IMR-90 (cell line): ENCODE data around the gene CACNA2D4. TPM values are rescaled to one million over a fixed set of nuclear protein-coding genes. Genes with fewer than 3 reads are reported as not detected.

Experiments used
- ATAC-seq: fragments of 200-7000 bp; cut with Tn5 transposase; 2 replicates; pipeline ENCODE4 v1.9.1; 2020; ENCODE audit warnings: low read depth, mild to moderate bottlenecking, moderate library complexity
- BruUV-seq: library from RNA; stranded (reverse); fragments of 400-500 nt; replicated peaks from 2 replicates; lab custom pipeline; 2021; lab: Mats Ljungman, UMichigan
- CTCF ChIA-PET: fragments of 300-600 bp; formaldehyde crosslinking; extraction: SDS; loops from one replicate; lab custom pipeline; 2021; ENCODE audit warnings: antibody characterized with exemption; lab: Yijun Ruan, JAX
- POLR2A ChIA-PET: fragments of 300-600 bp; sonication (Branson Sonifier 250); formaldehyde crosslinking; loops from one replicate; lab custom pipeline; 2022; ENCODE audit warnings: antibody characterized with exemption; ENCODE audit not compliant: unreplicated experiment; lab: Charles Lee
- DNase-seq: peaks from one replicate; pipeline ENCODE4 v3.0.0; 2013
- H2AFZ ChIP-seq: replicated peaks from 2 replicates; pipeline ENCODE3; 2013; ENCODE audit warnings: low read length, mild to moderate bottlenecking; ENCODE audit not compliant: poor library complexity
- H2AK5ac ChIP-seq: 2 replicates; pipeline ENCODE4 v1.6.1; 2013; ENCODE audit warnings: low read depth, low read length, inconsistent platforms
- H2AK9ac ChIP-seq: replicated peaks from 2 replicates; pipeline ENCODE3; 2013; ENCODE audit warnings: mild to moderate bottlenecking, low read depth, low read length, moderate library complexity; ENCODE audit not compliant: poor library complexity
- H2BK120ac ChIP-seq: 2 replicates; pipeline ENCODE4 v1.6.1; 2013; ENCODE audit warnings: low read depth, low read length, inconsistent platforms
- H2BK15ac ChIP-seq: 3 replicates; pipeline ENCODE4 v1.6.1; 2013; ENCODE audit warnings: low read depth, low read length, inconsistent platforms
- H2BK20ac ChIP-seq: 2 replicates; pipeline ENCODE4 v1.6.1; 2013; ENCODE audit warnings: low read depth, mild to moderate bottlenecking, inconsistent platforms, low read length, moderate library complexity
- H2BK5ac ChIP-seq: 2 replicates; pipeline ENCODE4 v1.6.1; 2013; ENCODE audit warnings: mild to moderate bottlenecking, low read depth, low read length, inconsistent platforms; ENCODE audit not compliant: poor library complexity, severe bottlenecking
- H3K14ac ChIP-seq: replicated peaks from 2 replicates; pipeline ENCODE4 v1.6.1; 2013; ENCODE audit warnings: low read depth, low read length, inconsistent platforms
- H3K18ac ChIP-seq: 2 replicates; pipeline ENCODE4 v1.6.1; 2013; ENCODE audit warnings: low read depth, low read length, control low read depth
- H3K23ac ChIP-seq: 2 replicates; pipeline ENCODE4 v1.6.1; 2013; ENCODE audit warnings: low read depth, low read length, inconsistent platforms
- H3K27ac ChIP-seq: 2 replicates; pipeline ENCODE4 v1.5.1; 2013; ENCODE audit warnings: mild to moderate bottlenecking, control low read depth, low read length; ENCODE audit not compliant: insufficient read depth
- H3K27me3 ChIP-seq: 2 replicates; pipeline ENCODE4 v1.6.1; 2013; ENCODE audit warnings: low read length; ENCODE audit not compliant: control insufficient read depth, insufficient read depth
- H3K36me3 ChIP-seq: 2 replicates; pipeline ENCODE4 v1.6.1; 2013; ENCODE audit warnings: low read length, mixed read lengths; ENCODE audit not compliant: control insufficient read depth, insufficient read depth
- H3K4ac ChIP-seq: 2 replicates; pipeline ENCODE4 v1.6.1; 2013; ENCODE audit warnings: low read depth, low read length, inconsistent platforms
- H3K4me1 ChIP-seq: 2 replicates; pipeline ENCODE4 v1.6.1; 2013; ENCODE audit warnings: low read length, mixed read lengths; ENCODE audit not compliant: control insufficient read depth, insufficient read depth
- H3K4me2 ChIP-seq: 2 replicates; pipeline ENCODE4 v1.6.1; 2013; ENCODE audit warnings: low read depth, mild to moderate bottlenecking, control low read depth, low read length, moderate library complexity
- H3K4me3 ChIP-seq: 2 replicates; pipeline ENCODE4 v1.5.1; 2013; ENCODE audit warnings: low read depth, mild to moderate bottlenecking, control low read depth, low read length, moderate library complexity; ENCODE audit not compliant: insufficient read depth
- H3K56ac ChIP-seq: 2 replicates; pipeline ENCODE4 v1.6.1; 2013; ENCODE audit warnings: low read length, inconsistent platforms; ENCODE audit not compliant: insufficient read depth; ENCODE audit errors: extremely low read depth
- H3K79me1 ChIP-seq, 2 experiments: 2 replicates each; pipeline ENCODE4 v1.6.1; 2013; ENCODE audit warnings: low read length in 2 of 2, inconsistent platforms in 1 of 2, low read depth in 1 of 2
- H3K9ac ChIP-seq: 2 replicates; pipeline ENCODE4 v1.6.1; 2013; ENCODE audit warnings: low read depth, low read length, control low read depth
- H3K9me1 ChIP-seq: 2 replicates; pipeline ENCODE4 v1.6.1; 2013; ENCODE audit warnings: low read length, inconsistent platforms; ENCODE audit not compliant: insufficient read depth
- H3K9me3 ChIP-seq: 2 replicates; pipeline ENCODE4 v1.6.1; 2013; ENCODE audit warnings: low read length; ENCODE audit not compliant: control insufficient read depth, insufficient read depth
- H4K20me1 ChIP-seq: 2 replicates; pipeline ENCODE4 v1.6.1; 2013; ENCODE audit warnings: low read length, inconsistent platforms; ENCODE audit not compliant: insufficient read depth
- H4K5ac ChIP-seq: 2 replicates; pipeline ENCODE4 v1.6.1; 2013; ENCODE audit warnings: mild to moderate bottlenecking, low read depth, low read length, control low read depth
- H4K8ac ChIP-seq, 2 experiments: 2 replicates each; pipeline ENCODE4 v1.6.1; 2013; ENCODE audit warnings: low read depth in 2 of 2, low read length in 2 of 2, control low read depth in 1 of 2, inconsistent platforms in 1 of 2
- H4K91ac ChIP-seq: 2 replicates; pipeline ENCODE4 v1.6.1; 2013; ENCODE audit warnings: low read depth, low read length, inconsistent platforms; ENCODE audit not compliant: insufficient read depth
- CHD1 ChIP-seq: IDR thresholded peaks from 2 replicates; pipeline ENCODE4 v1.6.1; 2012; ENCODE audit warnings: low read depth, low read length, improper control_type of control experiment
- FOS ChIP-seq: fragments of 150-350 bp; IDR thresholded peaks from 2 replicates; pipeline ENCODE4 v1.6.1; 2016; ENCODE audit warnings: low read depth, low read length
- POLR2A ChIP-seq: IDR thresholded peaks from 2 replicates; pipeline ENCODE4 v1.6.1; 2012; ENCODE audit warnings: mild to moderate bottlenecking, low read depth, low read length
- WGBS, 2 experiments: methylation state at CpG; one replicate each; pipeline versions ENCODE4 v1.1.5 to v1.1.7; 2013; ENCODE audit warnings: missing lambda C conversion rate in 2 of 2; ENCODE audit not compliant: insufficient read length in 1 of 2; ENCODE audit errors: extremely low coverage in 2 of 2; 5-methylcytosine and 5-hydroxymethylcytosine counted together
- dilution Hi-C: fragments of 300-500 bp; cut with HindIII; formaldehyde crosslinking; loops from one replicate; pipeline ENCODE4 v1.14.3; 2018; ENCODE audit warnings: low sequenced_read_pairs; ENCODE audit not compliant: unreplicated experiment
- in situ Hi-C: fragments of 300-500 bp; cut with MboI; formaldehyde crosslinking; loops from 3 replicates; pipeline ENCODE4 v1.14.3; 2019; ENCODE audit warnings: low sequenced_read_pairs, inconsistent platforms, mixed read lengths
- intact Hi-C: fragments of 100-400 bp; cut with micrococcal nuclease; formaldehyde crosslinking; loops from 2 replicates; pipeline ENCODE4 v1.10.0; 2022
- polyA plus RNA-seq, 3 experiments: library from polyadenylated mRNA; depleted of rRNA; stranded (reverse); fragments of >200 nt; gene quantifications; 2 replicates each; pipeline ENCODE4 v1.2.3, GENCODE V29; 2012; ENCODE audit warnings: low replicate concordance in 1 of 3
- total RNA-seq: library from RNA; depleted of rRNA; stranded (reverse); fragments of >200 nt; gene quantifications from 2 replicates; pipeline ENCODE4 v1.2.3, GENCODE V29; 2012
- TF ChIP-seq, protein P1 (sequence below): conservative IDR thresholded peaks from 2 replicates; pipeline ENCODE4 v1.5.1; 2012; ENCODE audit warnings: mild to moderate bottlenecking, low read depth, low read length, improper control_type of control experiment

Gene CACNA2D4
- total and polyA plus RNA-seq, 2 of the 4 experiments (the other 2 are of a cell fraction): 0.18 to 0.22 TPM

DNA sequence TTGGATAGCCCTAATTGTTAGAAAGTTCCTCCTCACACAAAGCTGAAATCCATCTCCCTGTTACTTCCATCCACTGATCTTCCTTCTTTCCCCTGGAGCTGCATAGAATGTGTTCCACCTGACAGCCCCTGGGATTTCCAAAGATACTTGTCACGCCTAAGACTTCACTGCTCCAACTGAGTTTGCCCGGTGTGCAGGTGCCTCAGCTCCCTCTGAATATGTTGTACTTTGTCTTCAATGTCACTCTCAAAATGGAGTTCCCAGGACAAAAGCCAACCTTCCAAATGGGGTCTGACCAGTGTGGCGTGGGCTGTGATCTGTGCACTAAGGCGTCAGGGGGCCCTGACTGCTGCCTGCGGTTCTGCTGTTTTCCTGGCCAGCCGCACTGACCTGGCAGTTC is 42.8 kb downstream of the CACNA2D4 start:
- ChIA-PET POLR2A (no interaction called here), CTCF (no interaction called here)
- Histone ChIP-seq H4K5ac (no peak overlapping the region), H2AK9ac (no peak overlapping the region), H4K91ac (no peak overlapping the region), H3K79me1 (no peaks in the 10 kb centered on the region), H2BK5ac (no peak overlapping the region), H2BK20ac (no peak overlapping the region), H3K27me3 (peaks cover 57% of the 10 kb centered on the region), H4K20me1 (no peaks in the 10 kb centered on the region), H4K8ac (no peak overlapping the region), H3K18ac (no peak overlapping the region), H3K9me1 (peaks cover 5% of the 10 kb centered on the region; the same call in 1 of the 2 replicates), H3K4ac (no peak overlapping the region), H3K27ac (no peak overlapping the region), H3K9ac (no peak overlapping the region), H2BK15ac (no peak overlapping the region), H3K9me3 (no peaks in the 10 kb centered on the region; the same call in 1 of the 2 replicates), H3K4me1 (no peaks in the 10 kb centered on the region), H3K4me2 (no peak overlapping the region), H3K4me3 (no peak overlapping the region), H3K56ac (no peak overlapping the region), H3K36me3 (no peaks in the 10 kb centered on the region), H3K14ac (no peak overlapping the region), H2BK120ac (no peak overlapping the region), H3K23ac (no peak overlapping the region), H2AK5ac (no peak overlapping the region), H2AFZ (no peak overlapping the region)
- no TSS peak for BruUV-seq
- ATAC-seq (no peak), DNase-seq (no peak)
- TF ChIP-seq FOS (no peak), CHD1 (no peak), POLR2A (no peak)
- TF ChIP-seq, protein P1, sequence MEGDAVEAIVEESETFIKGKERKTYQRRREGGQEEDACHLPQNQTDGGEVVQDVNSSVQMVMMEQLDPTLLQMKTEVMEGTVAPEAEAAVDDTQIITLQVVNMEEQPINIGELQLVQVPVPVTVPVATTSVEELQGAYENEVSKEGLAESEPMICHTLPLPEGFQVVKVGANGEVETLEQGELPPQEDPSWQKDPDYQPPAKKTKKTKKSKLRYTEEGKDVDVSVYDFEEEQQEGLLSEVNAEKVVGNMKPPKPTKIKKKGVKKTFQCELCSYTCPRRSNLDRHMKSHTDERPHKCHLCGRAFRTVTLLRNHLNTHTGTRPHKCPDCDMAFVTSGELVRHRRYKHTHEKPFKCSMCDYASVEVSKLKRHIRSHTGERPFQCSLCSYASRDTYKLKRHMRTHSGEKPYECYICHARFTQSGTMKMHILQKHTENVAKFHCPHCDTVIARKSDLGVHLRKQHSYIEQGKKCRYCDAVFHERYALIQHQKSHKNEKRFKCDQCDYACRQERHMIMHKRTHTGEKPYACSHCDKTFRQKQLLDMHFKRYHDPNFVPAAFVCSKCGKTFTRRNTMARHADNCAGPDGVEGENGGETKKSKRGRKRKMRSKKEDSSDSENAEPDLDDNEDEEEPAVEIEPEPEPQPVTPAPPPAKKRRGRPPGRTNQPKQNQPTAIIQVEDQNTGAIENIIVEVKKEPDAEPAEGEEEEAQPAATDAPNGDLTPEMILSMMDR: no peak
- in situ Hi-C loops: no loop called here
- dilution Hi-C loops: no loop called here
- WGBS, 2 experiments: 37% methylated on average over 2 of the region's 6 CpGs; no CpG with 5 or more reads in 1 of the 2 experiments
- intact Hi-C loops: no loop called here
